Testis (tissue), 3 donors: ENCODE measurements around the gene GRM4. TPM values are rescaled to one million over a fixed set of nuclear protein-coding genes. Genes with fewer than 3 reads are reported as not detected.

Experiments used
- DNase-seq: peaks from one replicate; pipeline ENCODE4 v3.0.0-alpha.2; 2019
- H3K27ac ChIP-seq, 2 donors: fragments of 200-600 bp; sonication (generic); one replicate each; pipeline ENCODE4 v1.5.1; 2019
- H3K27me3 ChIP-seq: fragments of 200-600 bp; sonication (generic); one replicate; pipeline ENCODE4 v1.5.1; 2019
- H3K36me3 ChIP-seq: fragments of 200-600 bp; sonication (generic); one replicate; pipeline ENCODE4 v1.5.1; 2017; ENCODE audit warnings: low read depth; ENCODE audit errors: missing control alignments
- H3K4me1 ChIP-seq: fragments of 200-600 bp; sonication (generic); one replicate; pipeline ENCODE4 v1.5.1; 2019
- H3K4me3 ChIP-seq, 2 donors: fragments of 200-600 bp; sonication (generic); one replicate each; pipeline ENCODE4 v1.5.1; 2017 to 2019
- H3K9me3 ChIP-seq: fragments of 200-600 bp; sonication (generic); one replicate; pipeline ENCODE4 v1.5.1; 2017
- POLR2A ChIP-seq: fragments of 450-650 bp; IDR thresholded peaks from one replicate; pipeline ENCODE4 v1.6.1; 2017; ENCODE audit warnings: antibody characterized with exemption, mild to moderate bottlenecking, moderate library complexity
- WGBS, 2 donors: methylation state at CpG; one replicate each; pipeline ENCODE4 v1.1.5; 2018; 5-methylcytosine and 5-hydroxymethylcytosine counted together
- intact Hi-C: fragments of 100-400 bp; cut with DNase I; formaldehyde crosslinking; loops from one replicate; pipeline ENCODE4 v1.15.1; 2023; ENCODE audit warnings: low total_unique reads
- polyA plus RNA-seq: library from polyadenylated mRNA; stranded (reverse); fragments of 350-450 nt; fragmentation: Illumina TruSeq; extraction: RNeasy Lipid Tissue Mini Kit (QIAGEN cat#74804); gene quantifications from one replicate; pipeline ENCODE4 v1.2.3, GENCODE V29; 2014; ENCODE audit warnings: low read depth, low replicate concordance; ENCODE audit not compliant: insufficient read depth
- total RNA-seq, 2 donors: library from RNA; depleted of rRNA; stranded (reverse); fragments of >200 nt; gene quantifications; one replicate each; pipeline ENCODE4 v1.2.3, GENCODE V29; 2016
- TF ChIP-seq, protein P1 (sequence below), 3 experiments: fragments of 450-650 bp in 2 of 3; fragments of 200-600 bp in 1 of 3; sonication (generic) in 1 of 3; IDR thresholded peaks; one replicate each; pipeline ENCODE4 v1.5.1; 2016 to 2019; ENCODE audit warnings: antibody characterized with exemption in 3 of 3, mild to moderate bottlenecking in 2 of 3, moderate library complexity in 1 of 3

GRM4 gene
- total and polyA plus RNA-seq, 3 donors from 2014 or later = 1.6 to 3.5 (median 3.5) TPM

DNA sequence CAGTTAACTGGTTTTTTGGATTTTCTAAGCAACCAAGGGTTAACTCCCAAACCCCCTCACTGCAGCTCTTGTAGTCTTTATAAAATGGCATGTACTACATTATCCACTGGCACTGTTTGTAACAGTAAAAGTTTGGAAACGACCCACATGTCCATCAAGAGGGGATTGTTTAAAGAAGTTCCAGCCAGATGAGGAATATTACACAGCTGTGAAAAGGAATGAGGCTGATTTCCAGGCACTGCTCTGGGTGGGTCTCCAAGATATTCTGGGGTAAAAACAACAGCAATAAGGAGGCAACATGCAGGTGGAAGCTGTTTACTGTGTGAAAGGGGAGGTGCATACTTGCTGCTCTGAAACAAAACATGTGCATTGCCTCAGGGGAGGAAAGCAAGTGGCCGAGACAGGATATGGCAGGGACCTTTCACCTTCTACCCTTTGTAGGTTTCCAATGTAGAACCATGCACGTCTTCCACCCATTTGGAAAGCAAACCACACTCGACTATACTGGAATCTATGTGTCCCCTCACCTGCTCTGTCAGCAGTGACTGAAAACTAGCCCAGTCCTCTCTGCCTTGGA lies 51.9 kb downstream of the GRM4 start:
- intact Hi-C loops = no loop called here
- 47 to 57% methylated on average over 4 of the region's 4 CpGs for WGBS, 2 donors
- Histone ChIP-seq H3K4me3 (no peak overlapping the region), H3K36me3 (no peaks in the 10 kb centered on the region), H3K27ac (no peak overlapping the region), H3K4me1 (no peaks in the 10 kb centered on the region), H3K9me3 (no peaks in the 10 kb centered on the region), H3K27me3 (no peaks in the 10 kb centered on the region)
- DNase-seq = no peak
- TF ChIP-seq, protein P1, sequence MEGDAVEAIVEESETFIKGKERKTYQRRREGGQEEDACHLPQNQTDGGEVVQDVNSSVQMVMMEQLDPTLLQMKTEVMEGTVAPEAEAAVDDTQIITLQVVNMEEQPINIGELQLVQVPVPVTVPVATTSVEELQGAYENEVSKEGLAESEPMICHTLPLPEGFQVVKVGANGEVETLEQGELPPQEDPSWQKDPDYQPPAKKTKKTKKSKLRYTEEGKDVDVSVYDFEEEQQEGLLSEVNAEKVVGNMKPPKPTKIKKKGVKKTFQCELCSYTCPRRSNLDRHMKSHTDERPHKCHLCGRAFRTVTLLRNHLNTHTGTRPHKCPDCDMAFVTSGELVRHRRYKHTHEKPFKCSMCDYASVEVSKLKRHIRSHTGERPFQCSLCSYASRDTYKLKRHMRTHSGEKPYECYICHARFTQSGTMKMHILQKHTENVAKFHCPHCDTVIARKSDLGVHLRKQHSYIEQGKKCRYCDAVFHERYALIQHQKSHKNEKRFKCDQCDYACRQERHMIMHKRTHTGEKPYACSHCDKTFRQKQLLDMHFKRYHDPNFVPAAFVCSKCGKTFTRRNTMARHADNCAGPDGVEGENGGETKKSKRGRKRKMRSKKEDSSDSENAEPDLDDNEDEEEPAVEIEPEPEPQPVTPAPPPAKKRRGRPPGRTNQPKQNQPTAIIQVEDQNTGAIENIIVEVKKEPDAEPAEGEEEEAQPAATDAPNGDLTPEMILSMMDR (IDR thresholded peaks at IDR 0.05) = no peak
- no peak for TF ChIP-seq POLR2A

DNA sequence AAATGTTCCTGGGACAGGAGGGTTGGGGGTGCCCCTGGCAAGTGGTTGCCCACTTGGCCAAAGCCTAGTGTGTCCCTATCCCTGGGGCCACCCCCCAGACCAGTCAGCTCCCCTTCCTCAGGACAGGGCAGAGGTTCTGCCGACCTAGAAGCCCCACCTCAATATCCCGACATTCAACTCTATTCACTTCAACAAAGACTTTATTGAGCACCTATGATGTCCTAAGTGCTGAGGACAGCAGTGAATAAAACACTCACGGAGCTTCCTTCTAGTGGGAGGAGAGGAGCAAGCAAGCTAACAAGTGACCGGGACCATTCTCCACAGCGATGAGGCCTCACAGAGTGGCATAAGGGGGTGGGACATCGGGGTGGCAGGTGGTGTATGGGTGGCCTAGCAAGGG lies 52.7 kb downstream of the GRM4 start:
- Histone ChIP-seq H3K9me3 (no peaks in the 10 kb centered on the region), H3K4me3 (no peak overlapping the region), H3K4me1 (no peaks in the 10 kb centered on the region), H3K27me3 (no peaks in the 10 kb centered on the region), H3K27ac (no peak overlapping the region), H3K36me3 (no peaks in the 10 kb centered on the region)
- intact Hi-C loops = no loop called here
- TF ChIP-seq, protein P1 (IDR thresholded peaks at IDR 0.05) = no peak
- TF ChIP-seq POLR2A = no peak
- DNase-seq = no peak
- 80 to 90% methylated on average over 6 of the region's 6 CpGs for WGBS, 2 donors

DNA sequence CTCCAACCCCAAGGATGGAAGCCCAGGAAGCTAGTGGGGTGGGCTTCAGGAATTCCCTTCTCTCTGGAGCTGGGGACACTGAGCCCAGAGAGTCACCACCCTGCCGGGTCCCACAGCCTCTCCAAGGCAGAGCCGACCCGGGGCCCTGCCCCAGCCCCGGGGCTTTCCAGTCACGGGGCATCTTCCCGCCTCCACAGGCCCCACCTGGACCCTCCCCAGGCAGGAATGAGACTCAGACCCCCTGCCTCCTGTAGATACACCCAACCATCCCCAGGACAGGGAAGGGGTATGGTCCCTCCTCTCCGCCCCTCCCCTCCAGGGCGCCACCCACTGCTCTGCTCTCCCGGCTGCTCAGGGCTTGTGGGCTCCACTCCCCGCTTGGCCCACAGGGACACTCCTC lies 53.3 kb downstream of the GRM4 start:
- intact Hi-C loops = no loop called here
- DNase-seq = no peak
- TF ChIP-seq, protein P1 (IDR thresholded peaks at IDR 0.05) = no peak
- no peak for TF ChIP-seq POLR2A
- Histone ChIP-seq H3K9me3 (no peaks in the 10 kb centered on the region), H3K27me3 (no peaks in the 10 kb centered on the region), H3K36me3 (no peaks in the 10 kb centered on the region), H3K4me1 (no peaks in the 10 kb centered on the region), H3K27ac (no peak overlapping the region), H3K4me3 (no peak overlapping the region)
- 94 to 96% methylated on average over 4 to 10 of the region's 10 CpGs for WGBS, 2 donors

DNA sequence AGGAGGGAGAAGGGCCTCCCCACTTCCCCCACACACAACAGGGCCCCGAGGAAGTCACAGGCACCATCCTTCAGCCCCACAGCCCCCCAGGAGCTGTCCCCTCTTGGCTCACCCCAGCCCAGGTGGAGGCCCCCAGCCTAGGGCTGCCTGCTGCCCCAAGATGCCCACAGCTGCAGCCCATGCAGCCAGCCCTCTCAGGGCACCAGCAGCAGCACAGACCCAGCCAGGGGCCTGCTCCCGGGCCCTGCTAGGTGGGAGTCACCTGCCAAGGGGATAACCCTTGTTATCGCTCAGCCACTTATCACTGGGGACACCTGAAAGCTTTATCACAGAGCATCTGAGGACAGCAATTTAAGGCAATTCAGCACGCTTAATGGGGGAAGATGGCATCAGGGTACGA lies 55.0 kb downstream of the GRM4 start:
- WGBS, 2 donors = 68 to 71% methylated on average over 5 of the region's 5 CpGs

More for the DNA sequence above, 55.0 kb downstream of the GRM4 start:
- H3K4me1 ChIP-seq = no peaks in the 10 kb centered on the region
- H3K27ac ChIP-seq = no peak overlapping the region
- no peak overlapping the region for H3K4me3 ChIP-seq
- TF ChIP-seq POLR2A = no peak
- TF ChIP-seq, protein P1 (IDR thresholded peaks at IDR 0.05) = no peak
- H3K36me3 ChIP-seq = no peaks in the 10 kb centered on the region
- no peak for DNase-seq
- no peaks in the 10 kb centered on the region for H3K27me3 ChIP-seq
- intact Hi-C loops = no loop called here
- no peaks in the 10 kb centered on the region for H3K9me3 ChIP-seq
